HepG2 (cell line): ENCODE measurements around the gene FAM124B. TPM values are rescaled to one million over a fixed set of nuclear protein-coding genes. Genes with fewer than 3 reads are reported as not detected.

Experiments used
- ATAC-seq: fragments of 200-7000 bp; cut with Tn5 transposase; 3 replicates; pipeline ENCODE4 v1.9.1; 2020; ENCODE audit warnings: mild to moderate bottlenecking, moderate library complexity
- BruUV-seq: library from RNA; stranded (reverse); fragments of 400-500 nt; replicated peaks from 2 replicates; lab custom pipeline; 2021; lab: Mats Ljungman, UMichigan
- CTCF ChIA-PET: fragments of 300-600 bp; formaldehyde crosslinking; extraction: SDS; loops from one replicate; lab custom pipeline; 2021; ENCODE audit warnings: low total read pairs, inconsistent platforms, low intra/inter-chr PET ratio; lab: Yijun Ruan, JAX
- POLR2A ChIA-PET: fragments of 350-600 bp; sonication (Branson Sonifier 250); formaldehyde crosslinking; loops from one replicate; lab custom pipeline; 2020; ENCODE audit warnings: antibody characterized with exemption, inconsistent platforms; lab: Yijun Ruan, JAX
- DNase-seq: peaks from one replicate; pipeline ENCODE4 v3.0.0-alpha.2; 2015; ENCODE audit warnings: low spot score
- FAIRE-seq: peaks from 3 replicates; lab custom pipeline; 2011; peaks lifted over from hg19 to GRCh38; lab: Jason Lieb, UNC
- H2AFZ ChIP-seq: one replicate; pipeline ENCODE4 v1.6.1; 2011; ENCODE audit warnings: low read length, inconsistent platforms
- H3K27ac ChIP-seq: fragments of 300-600 bp; 3 replicates; pipeline ENCODE4 v1.8.0; 2011; ENCODE audit warnings: mixed run types, mild to moderate bottlenecking, mixed read lengths, low read length, inconsistent platforms; ENCODE audit not compliant: insufficient read depth; ENCODE audit errors: extremely low read length
- H3K27me3 ChIP-seq, 2 experiments: fragments of 200-600 bp in 1 of 2; 2 replicates in 1 of 2; 3 replicates in 1 of 2; pipeline versions ENCODE4 v1.6.0 to v1.8.0; 2011; ENCODE audit warnings: low read length in 2 of 2, mild to moderate bottlenecking in 2 of 2, moderate library complexity in 2 of 2, inconsistent platforms in 1 of 2; ENCODE audit not compliant: insufficient read depth in 2 of 2, control insufficient read depth in 1 of 2
- H3K36me3 ChIP-seq, 2 experiments: fragments of 200-600 bp in 1 of 2; replicated peaks in 1 of 2; 2 replicates in 1 of 2; 3 replicates in 1 of 2; pipeline versions ENCODE4 v1.5.1 to v1.8.0; 2011; ENCODE audit warnings: low read length in 2 of 2, inconsistent platforms in 1 of 2; ENCODE audit not compliant: insufficient read depth in 2 of 2, control insufficient read depth in 1 of 2
- H3K4me1 ChIP-seq: 2 replicates; pipeline ENCODE4 v1.5.1; 2012; ENCODE audit warnings: low read length, inconsistent platforms; ENCODE audit not compliant: insufficient read depth
- H3K4me2 ChIP-seq: 2 replicates; pipeline ENCODE4 v1.6.0; 2011; ENCODE audit warnings: low read depth, low read length, inconsistent platforms
- H3K4me3 ChIP-seq, 3 experiments: fragments of 200-600 bp in 1 of 3; sonication (generic), shearing (Covaris generic) in 1 of 3; replicated peaks in 1 of 3; 2 replicates each; pipeline ENCODE4 v1.5.1; 2011 to 2016; ENCODE audit warnings: low read length in 3 of 3, inconsistent platforms in 2 of 3, low read depth in 2 of 3, mild to moderate bottlenecking in 2 of 3, control low read depth in 1 of 3, mixed read lengths in 1 of 3; ENCODE audit not compliant: insufficient read depth in 1 of 3
- H3K79me2 ChIP-seq: one replicate; pipeline ENCODE4 v1.6.1; 2011; ENCODE audit warnings: low read length, inconsistent platforms; ENCODE audit not compliant: insufficient read depth
- H3K9ac ChIP-seq: 2 replicates; pipeline ENCODE4 v1.6.0; 2011; ENCODE audit warnings: mild to moderate bottlenecking, low read depth, low read length, inconsistent platforms; ENCODE audit not compliant: insufficient read depth
- H3K9me3 ChIP-seq: 2 replicates; pipeline ENCODE4 v1.5.1; 2012; ENCODE audit warnings: mild to moderate bottlenecking, low read length
- H4K20me1 ChIP-seq: 2 replicates; pipeline ENCODE4 v1.6.0; 2011; ENCODE audit warnings: inconsistent platforms, mild to moderate bottlenecking, low read length, moderate library complexity; ENCODE audit not compliant: insufficient read depth
- ATF7-NPFF ChIP-seq: sonication (generic); formaldehyde crosslinking; IDR thresholded peaks from 2 replicates; pipeline ENCODE4 v1.8.1; 2023; ENCODE audit warnings: mild to moderate bottlenecking, low read depth, missing genetic modification reagents, moderate library complexity
- BRCA1 ChIP-seq: sonication (generic); formaldehyde crosslinking; IDR thresholded peaks from 2 replicates; pipeline ENCODE4 v1.4.0; 2020; ENCODE audit warnings: missing genetic modification reagents
- CSRNP1 ChIP-seq: sonication (generic); formaldehyde crosslinking; IDR thresholded peaks from 2 replicates; pipeline ENCODE4 v1.8.1; 2023; ENCODE audit warnings: mild to moderate bottlenecking, missing genetic modification reagents
- DBP ChIP-seq: sonication (generic); formaldehyde crosslinking; IDR thresholded peaks from 2 replicates; pipeline ENCODE4 v1.4.0; 2020; ENCODE audit warnings: missing genetic modification reagents; ENCODE audit errors: not compliant biosample characterization
- IRF9 ChIP-seq: sonication (generic); formaldehyde crosslinking; IDR thresholded peaks from 2 replicates; pipeline ENCODE4 v1.8.0; 2022; ENCODE audit warnings: missing genetic modification reagents, mild to moderate bottlenecking, borderline replicate concordance
- MED8 ChIP-seq: sonication (generic); formaldehyde crosslinking; IDR thresholded peaks from 2 replicates; pipeline ENCODE4 v1.8.1; 2023; ENCODE audit warnings: mild to moderate bottlenecking, missing genetic modification reagents; ENCODE audit not compliant: insufficient replicate concordance
- MIER2 ChIP-seq: IDR thresholded peaks from 2 replicates; pipeline ENCODE4 v1.6.1; 2016; ENCODE audit warnings: missing biosample characterization, missing genetic modification reagents
- MLX ChIP-seq: IDR thresholded peaks from 2 replicates; pipeline ENCODE4 v1.6.1; 2016
- PRDM4 ChIP-seq: sonication (generic); formaldehyde crosslinking; IDR thresholded peaks from 2 replicates; pipeline ENCODE4 v1.9.0; 2021; ENCODE audit warnings: missing genetic modification reagents, borderline replicate concordance
- SMAD1 ChIP-seq: sonication (generic); formaldehyde crosslinking; IDR thresholded peaks from 2 replicates; pipeline ENCODE4 v1.4.0; 2020; ENCODE audit warnings: missing genetic modification reagents, low read depth, mild to moderate bottlenecking, borderline replicate concordance
- TFDP2 ChIP-seq: sonication (generic); formaldehyde crosslinking; IDR thresholded peaks from 2 replicates; pipeline ENCODE4 v1.4.0; 2020; ENCODE audit warnings: missing genetic modification reagents
- ZFAT ChIP-seq: sonication (generic); formaldehyde crosslinking; conservative IDR thresholded peaks from 2 replicates; pipeline ENCODE4 v1.8.1; 2023; ENCODE audit warnings: missing genetic modification reagents, inconsistent platforms
- ZNF20 ChIP-seq: sonication (generic); formaldehyde crosslinking; IDR thresholded peaks from 2 replicates; pipeline ENCODE4 v1.4.0; 2020; ENCODE audit warnings: mild to moderate bottlenecking, moderate library complexity, missing genetic modification reagents
- ZNF30 ChIP-seq: sonication (generic); formaldehyde crosslinking; IDR thresholded peaks from 2 replicates; pipeline ENCODE4 v1.5.0; 2020; ENCODE audit warnings: mild to moderate bottlenecking, missing genetic modification reagents
- ZNF556 ChIP-seq: sonication (generic); formaldehyde crosslinking; IDR thresholded peaks from 2 replicates; pipeline ENCODE4 v1.4.0; 2020; ENCODE audit warnings: mild to moderate bottlenecking, missing genetic modification reagents, borderline replicate concordance
- ZNF749 ChIP-seq: sonication (generic); formaldehyde crosslinking; IDR thresholded peaks from 2 replicates; pipeline ENCODE4 v1.8.0; 2022; ENCODE audit warnings: mild to moderate bottlenecking, missing genetic modification reagents, moderate library complexity, borderline replicate concordance
- ZNF761 ChIP-seq: sonication (generic); formaldehyde crosslinking; conservative IDR thresholded peaks from 2 replicates; pipeline ENCODE4 v1.4.0; 2020; ENCODE audit warnings: mild to moderate bottlenecking, missing genetic modification reagents
- WGBS: methylation state at CpG from one replicate; pipeline ENCODE4 v1.1.6; 2017; ENCODE audit warnings: low lambda C conversion rate; 5-methylcytosine and 5-hydroxymethylcytosine counted together
- in situ Hi-C: cut with HindIII; loops from 2 replicates; pipeline ENCODE4 v1.10.0; 2017; ENCODE audit warnings: low pct_unique_long_range_greater_than_20kb; ENCODE audit not compliant: extremely low pct_ligation_motif_present
- intact Hi-C: fragments of 100-400 bp; cut with micrococcal nuclease; formaldehyde crosslinking; loops from one replicate; pipeline ENCODE4 v1.10.0; 2022; ENCODE audit not compliant: unreplicated experiment
- polyA plus RNA-seq, 8 experiments: library from polyadenylated mRNA; depleted of rRNA in 3 of 8; stranded (reverse) in 7 of 8; unstranded in 1 of 8; fragments of >200 nt; fragmentation: Illumina TruSeq in 4 of 8; extraction: Trizol in 4 of 8; gene quantifications; 2 replicates each; pipeline versions ENCODE4 v1.2.1 to v1.2.3, GENCODE V29; 2011 to 2016; ENCODE audit warnings: low read depth in 4 of 8, missing spikeins in 1 of 8, mixed read lengths in 1 of 8; ENCODE audit not compliant: insufficient read depth in 1 of 8
- total RNA-seq, 5 experiments: library from RNA; depleted of rRNA; stranded (reverse); fragments of >200 nt; fragmentation: Illumina TruSeq; extraction: Trizol; gene quantifications; 2 replicates each; pipeline ENCODE4 v1.2.3, GENCODE V29; 2016; ENCODE audit warnings: low read depth in 1 of 5

The FAM124B gene
- total and polyA plus RNA-seq, 2 of the 13 experiments (the other 11 are each of a cell fraction or from before 2014, with no cell fraction given) = not detected

- no peak for TF ChIP-seq BRCA1
- no peak for TF ChIP-seq ZNF761 (CRISPR knock-in tag)
- no peak for TF ChIP-seq MIER2
- TF ChIP-seq CSRNP1 = no peak
- no peak for TF ChIP-seq PRDM4 (CRISPR knock-in tag)
- TF ChIP-seq ZNF749 (CRISPR knock-in tag) = no peak
- TF ChIP-seq ZFAT (CRISPR knock-in tag) = no peak
- no peak for TF ChIP-seq SMAD1 (CRISPR knock-in tag)
- TF ChIP-seq MLX (CRISPR knock-in tag) = no peak
- no peak for TF ChIP-seq ZNF30 (CRISPR knock-in tag)
- no peak for TF ChIP-seq TFDP2 (CRISPR knock-in tag)
- no peak for TF ChIP-seq ZNF20 (CRISPR knock-in tag)
- TF ChIP-seq IRF9 (CRISPR knock-in tag) = no peak
- no peak for TF ChIP-seq MED8
- TF ChIP-seq ZNF556 (CRISPR knock-in tag) = no peak
- no peak for TF ChIP-seq ATF7-NPFF (CRISPR knock-in tag)
- no peak for TF ChIP-seq DBP (CRISPR knock-in tag)
- in situ Hi-C loops = no loop called here
- H3K9ac ChIP-seq = no peak overlapping the region
- no peak overlapping the region for H3K4me3 ChIP-seq
- POLR2A ChIA-PET = no interaction called here
- ATAC-seq (no peak), FAIRE-seq (no peak), DNase-seq (no peak)
- no peak overlapping the region for H2AFZ ChIP-seq
- BruUV-seq = no TSS peak
- CTCF ChIA-PET = no interaction called here
- no peaks in the 10 kb centered on the region for H3K36me3 ChIP-seq
- H3K27ac ChIP-seq = no peak overlapping the region
- H3K79me2 ChIP-seq = no peaks in the 10 kb centered on the region
- no peak overlapping the region for H3K4me2 ChIP-seq
- H3K4me1 ChIP-seq = no peaks in the 10 kb centered on the region
- H3K9me3 ChIP-seq = no peaks in the 10 kb centered on the region
- intact Hi-C loops = no loop called here
- no peaks in the 10 kb centered on the region for H4K20me1 ChIP-seq
- WGBS = 35% methylated on average over 6 of the region's 6 CpGs
- no peaks in the 10 kb centered on the region; a peak in 1 of 5 replicates for H3K27me3 ChIP-seq
These were observed 30.2 kb upstream of the FAM124B start for GRCh38 chr2:224432003-224432579.
